ENCODE results near the gene TUBB. TPM values are rescaled to one million over a fixed set of nuclear protein-coding genes. Genes with fewer than 3 reads are reported as not detected.
A peak's percentile ranks its signal among the peaks of the same experiment; 100 is the strongest.

TUBB gene
- total and polyA plus RNA-seq, 9 of the 15 experiments (the other 6 are each of a cell fraction or from before 2014, with no cell fraction given), result 971 to 2,870 (median 1,478) TPM

- TF ChIP-seq WHSC1 (IDR thresholded peaks at IDR 0.05; ENCODE audit: low read length) (no peak), ZNF589 (CRISPR knock-in tag; IDR thresholded peaks at IDR 0.05; ENCODE audit: low read depth) (no peak; the same call in 1 of the 2 replicates), DNMT1 (IDR thresholded peaks at IDR 0.05) (0 out of 2 replicates have a peak, but pooled peaks have one; percentile 40), FOXA1 (IDR thresholded peaks at IDR 0.05; ENCODE audit: borderline replicate concordance) (no peak), FOXM1 (IDR thresholded peaks at IDR 0.05; ENCODE audit: low read depth) (no peak), FOXM1 (CRISPR knock-in tag; IDR thresholded peaks at IDR 0.05; ENCODE audit: low read depth) (no peak), SETDB1 (IDR thresholded peaks at IDR 0.05; ENCODE audit: low read length) (peak; percentile 30), CBFA2T3 (IDR thresholded peaks at IDR 0.05) (no peak), ZNF445 (CRISPR knock-in tag; IDR thresholded peaks at IDR 0.05; ENCODE audit: low read depth) (no peak), SMARCC2 (IDR thresholded peaks at IDR 0.05; ENCODE audit: low read depth) (no peak), NR0B1 (IDR thresholded peaks at IDR 0.05; ENCODE audit: partially characterized antibody) (no peak), ZNF583 (CRISPR knock-in tag; IDR thresholded peaks at IDR 0.05) (no peak), CAMTA2 (CRISPR knock-in tag; conservative IDR thresholded peaks at IDR 0.05) (no peak), THRAP3 (IDR thresholded peaks at IDR 0.05; ENCODE audit: borderline replicate concordance) (no peak), SUPT5H (IDR thresholded peaks at IDR 0.05) (peak; percentile 99), PTRF (tag; IDR thresholded peaks at IDR 0.05) (no peak)
- TF ChIP-seq, protein P1, sequence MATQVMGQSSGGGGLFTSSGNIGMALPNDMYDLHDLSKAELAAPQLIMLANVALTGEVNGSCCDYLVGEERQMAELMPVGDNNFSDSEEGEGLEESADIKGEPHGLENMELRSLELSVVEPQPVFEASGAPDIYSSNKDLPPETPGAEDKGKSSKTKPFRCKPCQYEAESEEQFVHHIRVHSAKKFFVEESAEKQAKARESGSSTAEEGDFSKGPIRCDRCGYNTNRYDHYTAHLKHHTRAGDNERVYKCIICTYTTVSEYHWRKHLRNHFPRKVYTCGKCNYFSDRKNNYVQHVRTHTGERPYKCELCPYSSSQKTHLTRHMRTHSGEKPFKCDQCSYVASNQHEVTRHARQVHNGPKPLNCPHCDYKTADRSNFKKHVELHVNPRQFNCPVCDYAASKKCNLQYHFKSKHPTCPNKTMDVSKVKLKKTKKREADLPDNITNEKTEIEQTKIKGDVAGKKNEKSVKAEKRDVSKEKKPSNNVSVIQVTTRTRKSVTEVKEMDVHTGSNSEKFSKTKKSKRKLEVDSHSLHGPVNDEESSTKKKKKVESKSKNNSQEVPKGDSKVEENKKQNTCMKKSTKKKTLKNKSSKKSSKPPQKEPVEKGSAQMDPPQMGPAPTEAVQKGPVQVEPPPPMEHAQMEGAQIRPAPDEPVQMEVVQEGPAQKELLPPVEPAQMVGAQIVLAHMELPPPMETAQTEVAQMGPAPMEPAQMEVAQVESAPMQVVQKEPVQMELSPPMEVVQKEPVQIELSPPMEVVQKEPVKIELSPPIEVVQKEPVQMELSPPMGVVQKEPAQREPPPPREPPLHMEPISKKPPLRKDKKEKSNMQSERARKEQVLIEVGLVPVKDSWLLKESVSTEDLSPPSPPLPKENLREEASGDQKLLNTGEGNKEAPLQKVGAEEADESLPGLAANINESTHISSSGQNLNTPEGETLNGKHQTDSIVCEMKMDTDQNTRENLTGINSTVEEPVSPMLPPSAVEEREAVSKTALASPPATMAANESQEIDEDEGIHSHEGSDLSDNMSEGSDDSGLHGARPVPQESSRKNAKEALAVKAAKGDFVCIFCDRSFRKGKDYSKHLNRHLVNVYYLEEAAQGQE (IDR thresholded peaks at IDR 0.05; ENCODE audit: borderline replicate concordance), result no peak
- TF ChIP-seq, protein P1 (CRISPR knock-in tag; IDR thresholded peaks at IDR 0.05; ENCODE audit: low read depth), result 0 out of 2 replicates have a peak, but pooled peaks have one; percentile 6
These were observed at the start of gene TUBB (continued) for GRCh38 chr6:30719791-30720737.

Data from K562 (cell line).